GM12878 (cell line): ENCODE measurements around the gene GRIN2A. TPM values are rescaled to one million over a fixed set of nuclear protein-coding genes. Genes with fewer than 3 reads are reported as not detected.

ENCODE experiments used
- ATAC-seq: fragments of 200-7000 bp; cut with Tn5 transposase; 3 replicates; pipeline ENCODE4 v1.9.1; 2020; ENCODE audit warnings: mild to moderate bottlenecking, moderate library complexity
- BruUV-seq: library from RNA; stranded (reverse); fragments of 400-500 nt; replicated peaks from 2 replicates; lab custom pipeline; 2021; lab: Mats Ljungman, UMichigan
- CTCF ChIA-PET: fragments of 300-600 bp; sonication (Branson Sonifier 250); formaldehyde crosslinking; extraction: SDS; loops from one replicate; lab custom pipeline; 2021; ENCODE audit warnings: inconsistent platforms; lab: Yijun Ruan, JAX
- POLR2A ChIA-PET: fragments of 350-600 bp; formaldehyde crosslinking; extraction: SDS; loops from one replicate; lab custom pipeline; 2021; ENCODE audit warnings: inconsistent platforms; lab: Charles Lee
- RAD21 ChIA-PET: fragments of 300-600 bp; sonication (Branson Sonifier 250); formaldehyde crosslinking; loops from one replicate; lab custom pipeline; 2023; ENCODE audit warnings: antibody characterized with exemption; ENCODE audit not compliant: unreplicated experiment; lab: Charles Lee
- SMC1A ChIA-PET: fragments of 300-600 bp; sonication (Branson Sonifier 250); formaldehyde crosslinking; loops from one replicate; lab custom pipeline; 2023; ENCODE audit not compliant: unreplicated experiment, uncharacterized antibody; lab: Charles Lee
- DNase-seq: peaks from one replicate; pipeline ENCODE4 v3.0.0-alpha.2; 2011; ENCODE audit warnings: low read depth, low spot score
- FAIRE-seq: peaks from 3 replicates; lab custom pipeline; 2011; peaks lifted over from hg19 to GRCh38; lab: Jason Lieb, UNC
- H2AFZ ChIP-seq: 2 replicates; pipeline ENCODE4 v1.6.0; 2011; ENCODE audit warnings: low read depth, low read length, control low read depth; ENCODE audit not compliant: control insufficient read depth
- H3K27ac ChIP-seq: 2 replicates; pipeline ENCODE4 v1.5.1; 2011; ENCODE audit warnings: control low read depth; ENCODE audit not compliant: control insufficient read depth, insufficient read depth
- H3K27me3 ChIP-seq, 2 experiments: replicated peaks in 1 of 2; 2 replicates each; pipeline versions ENCODE4 v1.6.0 to v1.6.1; 2011; ENCODE audit warnings: low read length in 1 of 2; ENCODE audit not compliant: control insufficient read depth in 2 of 2, insufficient read depth in 2 of 2
- H3K36me3 ChIP-seq, 2 experiments: 2 replicates each; pipeline ENCODE4 v1.5.1; 2011; ENCODE audit warnings: low read length in 1 of 2; ENCODE audit not compliant: control insufficient read depth in 2 of 2, insufficient read depth in 2 of 2
- H3K4me1 ChIP-seq: 2 replicates; pipeline ENCODE4 v1.6.1; 2011; ENCODE audit warnings: mild to moderate bottlenecking, low read length, moderate library complexity, mixed read lengths; ENCODE audit not compliant: control insufficient read depth, insufficient read depth
- H3K4me2 ChIP-seq: 2 replicates; pipeline ENCODE4 v1.6.0; 2011; ENCODE audit warnings: control low read depth; ENCODE audit not compliant: control insufficient read depth, insufficient read depth
- H3K4me3 ChIP-seq: fragments of 200-600 bp; sonication (generic); 2 replicates; pipeline ENCODE4 v1.5.1; 2016
- H3K79me2 ChIP-seq: 2 replicates; pipeline ENCODE4 v1.6.0; 2011; ENCODE audit warnings: low read length; ENCODE audit not compliant: control insufficient read depth, insufficient read depth
- H3K9ac ChIP-seq: 2 replicates; pipeline ENCODE4 v1.8.0; 2011; ENCODE audit warnings: low read length, control low read depth, mixed read lengths; ENCODE audit not compliant: control insufficient read depth, insufficient read depth
- H3K9me3 ChIP-seq: replicated peaks from 3 replicates; pipeline ENCODE4 v1.5.1; 2011; ENCODE audit warnings: mild to moderate bottlenecking, low read length; ENCODE audit not compliant: control insufficient read depth, insufficient read depth
- H4K20me1 ChIP-seq: 2 replicates; pipeline ENCODE4 v1.6.0; 2011; ENCODE audit not compliant: control insufficient read depth, insufficient read depth
- DPF2 ChIP-seq: fragments of 450-650 bp; IDR thresholded peaks from 2 replicates; pipeline ENCODE4 v1.6.1; 2017; ENCODE audit warnings: mild to moderate bottlenecking
- IKZF2 ChIP-seq, 2 experiments: fragments of 450-650 bp; IDR thresholded peaks; 2 replicates each; pipeline ENCODE4 v1.6.1; 2017; ENCODE audit warnings: mild to moderate bottlenecking in 2 of 2, moderate library complexity in 2 of 2
- NR2F1 ChIP-seq: fragments of 450-650 bp; conservative IDR thresholded peaks from 2 replicates; pipeline ENCODE4 v1.6.1; 2017; ENCODE audit warnings: mild to moderate bottlenecking
- RB1 ChIP-seq: fragments of 450-650 bp; formaldehyde crosslinking; IDR thresholded peaks from 2 replicates; pipeline ENCODE4 v1.6.1; 2017; ENCODE audit warnings: mild to moderate bottlenecking, borderline replicate concordance
- SMARCA5 ChIP-seq: fragments of 450-650 bp; IDR thresholded peaks from 2 replicates; pipeline ENCODE4 v1.6.1; 2017; ENCODE audit warnings: mild to moderate bottlenecking
- ZBTB40 ChIP-seq: fragments of 450-650 bp; IDR thresholded peaks from 2 replicates; pipeline ENCODE4 v1.6.1; 2016; ENCODE audit warnings: mild to moderate bottlenecking, moderate library complexity, borderline replicate concordance
- WGBS: methylation state at CpG from one replicate; pipeline ENCODE4 v1.1.6; 2016; ENCODE audit warnings: low lambda C conversion rate; ENCODE audit not compliant: insufficient replicate concordance, insufficient coverage; ENCODE audit errors: missing lambda C conversion rate; 5-methylcytosine and 5-hydroxymethylcytosine counted together
- in situ Hi-C: fragments of 300-500 bp; cut with MboI; formaldehyde crosslinking; loops from 9 replicates; pipeline ENCODE4 v1.14.3; 2018; ENCODE audit warnings: mixed read lengths
- intact Hi-C: fragments of 100-400 bp; cut with micrococcal nuclease; formaldehyde crosslinking; loops from one replicate; pipeline ENCODE4 v1.14.2; 2022; ENCODE audit not compliant: unreplicated experiment
- polyA plus RNA-seq, 11 experiments: library from polyadenylated mRNA; depleted of rRNA in 4 of 11; unstranded in 6 of 11; stranded (reverse) in 5 of 11; fragments of >200 nt; fragmentation: Nextera tagmentation in 4 of 11; fragmentation: Illumina TruSeq in 1 of 11; extraction: Ambion mirVana in 4 of 11; extraction: Trizol in 1 of 11; gene quantifications; 1 replicate in 1 of 11; 2 replicates in 10 of 11; pipeline versions ENCODE4 v1.2.1 to v1.2.3, GENCODE V29; 2011 to 2016; ENCODE audit warnings: inconsistent platforms in 2 of 11, missing spikeins in 2 of 11, low read depth in 1 of 11
- total RNA-seq, 4 experiments: library from RNA; depleted of rRNA in 3 of 4; stranded (reverse); fragments of >200 nt in 3 of 4; fragmentation: Illumina TruSeq in 1 of 4; extraction: Trizol in 1 of 4; gene quantifications; 2 replicates each; pipeline versions ENCODE4 v1.2.1 to v1.2.3, GENCODE V29; 2013 to 2021

Gene GRIN2A
- total and polyA plus RNA-seq, 10 of the 15 experiments (the other 5 are each of a cell fraction or from before 2014, with no cell fraction given): 2.4 to 13.3 (median 7.3) TPM

DNA sequence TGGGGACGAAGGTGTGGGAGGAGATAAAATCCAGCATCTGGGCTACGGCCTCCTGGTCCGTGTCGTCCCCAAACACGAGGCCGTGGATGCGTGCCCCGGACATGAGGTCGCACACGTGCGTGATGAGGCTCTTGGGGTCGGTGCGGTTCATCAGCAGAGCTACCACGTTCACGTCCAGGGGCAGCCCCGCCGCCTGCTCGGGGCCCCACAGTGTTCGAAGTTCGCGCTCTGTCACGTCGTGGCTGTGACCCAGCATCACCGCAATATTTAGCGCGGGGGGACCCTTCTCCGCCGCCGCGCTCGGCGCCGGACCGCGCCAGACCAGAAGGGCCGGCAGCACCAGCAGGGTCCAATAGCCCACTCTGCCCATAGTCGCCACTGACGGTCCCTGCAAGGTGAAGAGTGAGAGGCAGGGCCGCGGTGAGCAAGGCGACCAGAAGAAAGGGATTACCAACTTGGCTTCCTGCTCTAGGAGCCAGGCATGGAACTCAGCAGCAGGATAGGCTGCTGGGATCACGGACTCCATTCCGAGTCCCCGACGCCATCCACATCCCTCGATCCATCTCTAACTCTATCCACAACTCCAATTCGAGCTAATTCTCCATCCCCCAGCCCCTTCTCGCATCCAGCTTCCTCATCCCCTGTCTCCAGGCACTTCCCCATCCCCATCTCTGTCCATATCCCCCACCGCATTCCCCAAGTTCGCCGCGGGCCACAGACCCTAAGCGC, 2.0 kb downstream of the GRIN2A start:
- Histone ChIP-seq H3K4me3 (no peak overlapping the region), H3K4me1 (peaks cover 3% of the 10 kb centered on the region; the same call in 1 of the 2 replicates), H3K36me3 (no peaks in the 10 kb centered on the region), H3K4me2 (no peak overlapping the region), H3K9me3 (no peaks in the 10 kb centered on the region), H3K27ac (no peak overlapping the region), H3K9ac (no peak overlapping the region), H4K20me1 (no peaks in the 10 kb centered on the region), H3K79me2 (no peaks in the 10 kb centered on the region), H2AFZ (no peak overlapping the region), H3K27me3 (peaks cover 3 to 6% of the 10 kb centered on the region in 2 experiments; a peak in 3 of 4 replicates)
- no TSS peak for BruUV-seq
- no peak for ATAC-seq
- ChIA-PET CTCF (interaction anchor here (0.6 to 6.9 kb wide), 21 partner anchors 9 to 1041 kb away, joined by 3 to 80 read pairs (median 3); no protein-coding TSS in a partner anchor), RAD21 (interaction anchor here (0.5 to 3.4 kb wide), 24 partner anchors 32 to 1041 kb away, joined by 3 to 32 read pairs (median 3); no protein-coding TSS in a partner anchor), POLR2A (interaction anchor here (0.6 kb wide), 1 partner anchor 1041 kb away, joined by 3 read pairs; no protein-coding TSS in a partner anchor), SMC1A (interaction anchor here (0.6 to 3.8 kb wide), 13 partner anchors 57 to 1041 kb away, joined by 3 to 28 read pairs (median 4); no protein-coding TSS in a partner anchor)
- DNase-seq: no peak
- intact Hi-C loops: loop anchor here (2.0 to 5.0 kb wide), 6 partner anchors 148 to 883 kb away; no protein-coding TSS in a partner anchor
- TF ChIP-seq SMARCA5 (no peak), IKZF2 (IDR thresholded peaks at IDR 0.05) (no peak), ZBTB40 (no peak), DPF2 (no peak), RB1 (no peak), NR2F1 (no peak)
- no peak for FAIRE-seq
- in situ Hi-C loops: loop anchor here (5.0 to 10.0 kb wide), 4 partner anchors 533 to 1605 kb away; no protein-coding TSS in a partner anchor
- 53% methylated on average over 52 of the region's 53 CpGs for WGBS
